ENCODE results near the gene SMURF1.
"Not testable (repeated sequence)": the region's sequence is repeated elsewhere in the genome, so short reads cannot be mapped to it uniquely, and the experiment has no call there.

SMURF1 gene

DNA sequence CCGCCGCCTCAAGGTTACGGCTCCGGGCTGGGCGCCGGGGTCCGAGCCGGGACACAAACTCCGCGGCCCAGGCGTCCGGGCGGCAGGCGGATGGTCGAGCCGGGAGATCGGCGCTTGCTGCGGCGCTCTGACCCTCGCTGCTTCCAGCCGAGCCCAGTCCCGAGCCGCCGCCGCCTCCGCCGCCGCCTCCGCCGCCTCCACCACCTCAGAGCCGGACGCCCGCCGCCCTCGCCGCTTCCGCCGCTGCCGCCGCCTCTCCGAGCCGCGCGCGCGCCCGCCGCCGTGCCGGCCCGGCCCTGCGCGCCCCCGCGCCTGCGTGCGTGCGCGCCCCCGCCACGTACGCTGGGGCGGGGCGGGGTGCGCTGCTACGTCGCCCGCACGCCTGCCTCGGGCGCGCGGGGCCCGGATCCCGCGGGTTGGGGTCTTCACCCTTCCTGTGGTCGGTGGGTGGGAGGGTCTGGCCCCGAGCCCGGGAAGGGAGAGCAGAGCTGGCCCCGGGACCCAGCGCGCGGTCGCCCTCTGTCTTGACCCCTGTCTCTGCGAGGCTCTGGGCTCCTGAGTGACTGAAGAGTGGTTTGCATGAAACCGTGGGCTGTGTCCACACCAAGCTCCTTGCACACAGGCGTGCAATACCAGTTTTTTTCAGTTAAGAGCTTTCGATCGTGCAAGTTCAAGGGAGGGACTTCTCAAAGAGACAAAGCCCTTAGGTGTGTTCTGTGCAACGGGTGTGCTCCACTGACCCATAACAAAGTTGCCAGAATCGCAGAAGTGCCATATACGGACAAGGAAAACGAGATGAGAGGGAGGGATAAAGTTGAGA lies at the start of gene SMURF1:
Gene SMURF1 (minus strand): TSS at position 256 of the 820 bp plus-strand sequence. CDS start 328 bp downstream, outside the sequence.
- DNase-seq (ENCODE audit: low spot score) = peak; percentile 83

- DNase-seq (ENCODE audit: low spot score) = no peak
Measured at GRCh38 chr7:99191869-99192596, 48.1 kb upstream of the SMURF1 start.

DNA sequence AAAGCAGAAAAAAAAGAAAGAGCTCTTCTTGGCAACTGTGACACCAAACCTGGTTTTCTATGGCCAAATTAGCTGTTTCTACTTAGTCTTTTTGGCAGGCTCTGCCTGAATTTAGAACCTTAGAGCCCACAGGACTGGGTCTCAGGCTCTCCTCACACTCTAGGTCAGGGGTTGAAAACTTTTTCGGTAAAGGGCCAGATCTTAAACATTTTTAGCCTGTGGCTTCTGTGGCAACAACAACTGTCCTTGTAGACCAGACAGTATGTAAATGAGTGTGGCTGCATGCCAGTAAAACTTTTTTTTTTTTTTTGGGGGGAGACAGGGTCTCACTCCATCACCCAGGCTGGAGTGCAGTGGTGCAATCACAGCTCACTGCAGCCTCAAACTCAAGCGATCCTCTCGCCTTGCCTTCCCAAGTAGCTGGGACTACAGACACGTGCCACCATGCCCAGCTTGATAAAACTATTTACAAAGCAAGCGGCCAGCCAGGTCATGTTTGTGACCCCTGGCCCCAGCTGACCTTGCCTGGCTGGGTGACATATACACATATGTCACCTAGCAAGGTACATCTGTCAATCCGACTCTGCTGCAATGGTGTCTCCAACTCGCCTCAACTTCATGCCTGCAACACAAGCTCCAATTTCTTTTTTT lies 46.6 kb upstream of the SMURF1 start:
- no peak for DNase-seq (ENCODE audit: low spot score)

DNA sequence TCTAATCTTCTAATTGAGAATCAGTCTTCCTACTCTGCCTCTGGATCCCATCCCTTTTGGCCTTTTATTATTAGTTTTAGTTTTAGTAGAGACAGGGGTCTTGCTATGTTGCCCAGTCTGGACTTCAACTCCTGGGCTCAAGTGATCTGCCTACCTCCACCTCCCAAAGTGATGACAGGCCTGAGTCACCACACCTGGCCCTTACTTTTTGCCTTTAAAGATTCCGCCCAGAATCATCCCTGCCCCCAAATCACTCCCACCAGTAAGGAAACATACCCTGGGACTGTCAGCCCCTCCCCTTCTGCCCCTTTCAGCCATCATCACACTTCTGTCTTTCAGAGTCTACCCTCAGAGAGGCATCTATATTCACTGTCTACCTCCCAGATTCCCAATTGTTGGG lies 45.3 kb upstream of the SMURF1 start:
- no peak for DNase-seq (ENCODE audit: low spot score)

GRCh38 chr7:99188221-99188620 lies 44.3 kb upstream of the SMURF1 start:
- no peak for DNase-seq (ENCODE audit: low spot score)

DNA sequence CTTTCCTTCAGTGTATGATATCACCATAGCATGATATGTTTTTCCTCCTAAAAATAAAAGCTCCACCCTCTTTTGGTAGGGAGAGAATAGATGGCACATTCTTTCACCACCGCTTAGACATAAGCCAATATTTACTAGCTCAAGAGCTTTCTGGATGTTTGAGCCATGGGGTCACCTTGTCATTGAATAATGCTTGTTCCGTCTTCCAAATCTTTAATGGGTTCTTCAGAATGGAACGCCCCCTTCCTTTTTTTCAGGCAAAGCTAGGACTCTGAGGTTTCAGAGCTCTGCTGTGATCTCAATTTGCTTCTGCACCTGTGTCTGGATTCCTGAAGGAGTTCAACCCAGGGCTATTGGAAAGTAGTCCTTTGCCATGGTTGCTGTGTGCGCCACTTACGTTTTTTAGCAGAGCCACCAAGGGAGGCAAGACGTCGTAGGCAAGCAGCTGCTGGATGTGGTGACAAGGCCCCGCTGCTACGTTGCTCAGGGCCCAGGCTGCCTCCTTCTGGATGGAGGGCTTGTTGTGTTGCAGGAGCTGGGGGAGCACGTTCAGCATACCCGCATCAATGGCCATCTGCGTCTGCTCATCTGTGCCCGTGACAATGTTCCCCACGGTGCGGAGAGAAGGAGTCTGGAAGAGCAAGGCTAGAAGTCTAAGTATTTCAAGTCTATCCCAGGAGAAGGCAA lies 40.8 kb upstream of the SMURF1 start:
- no peak for DNase-seq (ENCODE audit: low spot score)

DNA sequence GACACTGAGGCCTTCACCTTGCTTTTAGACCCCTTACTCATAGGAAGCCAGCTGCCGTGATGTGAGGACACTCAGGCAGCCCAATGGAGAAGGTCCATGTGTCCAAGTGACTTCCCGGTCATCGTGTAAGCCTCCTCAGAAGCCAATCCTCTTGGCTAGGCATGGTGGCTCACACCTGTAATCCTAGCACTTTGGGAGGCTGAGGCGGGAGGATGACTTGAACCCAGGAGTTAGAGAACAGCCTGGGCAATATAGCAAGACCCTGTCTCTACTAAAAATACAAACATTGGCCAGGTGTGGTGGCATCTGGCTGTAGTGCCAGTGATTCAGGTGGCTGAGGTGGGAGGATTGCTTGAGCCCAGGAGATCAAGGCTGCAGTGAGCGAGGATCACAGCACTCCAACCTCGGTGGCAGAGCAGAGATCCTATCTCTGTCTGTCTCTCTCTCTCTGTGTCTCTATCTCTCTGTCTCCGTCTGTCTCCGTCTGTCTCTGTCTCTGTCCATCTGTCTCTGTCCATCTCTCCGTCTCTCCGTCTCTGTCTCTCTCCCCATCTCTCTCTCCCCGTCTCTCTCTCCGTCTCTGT lies 36.3 kb upstream of the SMURF1 start:
- DNase-seq (ENCODE audit: low spot score) = no peak

DNA sequence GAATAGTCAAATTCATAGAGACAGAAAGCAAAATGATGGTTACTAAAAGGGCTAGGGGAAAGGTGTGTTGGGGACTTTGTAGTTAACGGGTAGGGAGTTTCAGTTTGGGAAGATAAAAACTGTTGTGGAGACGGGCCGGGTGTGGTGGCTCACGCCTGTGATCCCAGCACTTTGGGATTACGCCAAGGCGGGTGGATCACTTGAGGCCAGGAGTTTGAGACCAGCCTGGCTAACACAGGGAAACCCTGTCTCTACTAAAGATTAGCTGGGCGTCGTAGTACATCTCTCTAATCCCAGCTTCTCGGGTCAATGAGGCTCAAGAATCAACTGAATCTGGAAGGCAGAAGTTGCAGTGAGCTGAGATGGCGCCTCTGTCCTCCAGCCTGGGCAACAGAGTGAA lies 33.3 kb upstream of the SMURF1 start:
- no peak for DNase-seq (ENCODE audit: low spot score)

GRCh38 chr7:99173787-99174186 lies 29.9 kb upstream of the SMURF1 start:
- no peak for DNase-seq (ENCODE audit: low spot score)

DNA sequence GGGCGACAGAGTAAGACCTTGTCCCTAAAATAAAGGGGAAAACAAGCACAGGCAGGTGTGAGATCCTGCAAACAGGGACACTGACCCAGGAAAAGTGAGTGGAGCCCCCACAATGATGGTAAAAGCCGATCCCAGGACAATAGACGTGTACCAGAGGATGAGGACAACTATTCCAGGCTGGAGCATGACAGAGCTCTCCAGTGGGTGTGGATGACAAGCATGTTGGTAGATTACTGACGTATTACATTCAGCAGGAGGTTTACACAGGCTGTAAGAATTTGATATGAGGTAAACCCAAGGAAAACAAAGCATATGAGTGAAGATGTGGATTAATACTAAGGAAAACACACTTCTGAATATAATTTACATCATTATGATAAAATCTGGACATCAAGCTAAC lies 27.8 kb upstream of the SMURF1 start:
- DNase-seq (ENCODE audit: low spot score) = no peak

- no peak for DNase-seq (ENCODE audit: low spot score)
Measured at GRCh38 chr7:99170730-99171074, 26.8 kb upstream of the SMURF1 start.

- DNase-seq (ENCODE audit: low spot score) = no peak
Measured at GRCh38 chr7:99170065-99170729, 26.3 kb upstream of the SMURF1 start.

DNA sequence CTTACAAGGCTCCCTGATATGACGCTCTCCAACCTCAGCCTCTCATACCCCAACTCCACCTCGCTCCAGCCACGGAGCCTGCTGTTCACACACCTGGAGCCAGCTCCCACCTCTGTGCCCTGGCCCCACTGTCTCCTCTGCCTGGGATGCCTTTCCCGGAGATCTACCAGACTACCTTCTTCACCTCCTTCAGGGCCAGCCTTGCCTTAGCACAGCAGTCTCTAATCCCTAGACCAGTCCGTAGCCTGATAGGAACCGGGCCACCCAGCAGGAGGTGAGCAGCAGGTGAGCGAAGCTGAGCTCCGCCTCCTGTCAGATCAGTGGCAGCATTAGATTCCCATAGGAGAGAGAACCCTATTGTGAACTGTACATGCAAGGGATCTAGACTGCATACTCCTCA lies 23.2 kb upstream of the SMURF1 start:
- DNase-seq (ENCODE audit: low spot score) = no peak

- no peak for DNase-seq (ENCODE audit: low spot score)
Measured at GRCh38 chr7:99165816-99166215, 21.9 kb upstream of the SMURF1 start.

DNA sequence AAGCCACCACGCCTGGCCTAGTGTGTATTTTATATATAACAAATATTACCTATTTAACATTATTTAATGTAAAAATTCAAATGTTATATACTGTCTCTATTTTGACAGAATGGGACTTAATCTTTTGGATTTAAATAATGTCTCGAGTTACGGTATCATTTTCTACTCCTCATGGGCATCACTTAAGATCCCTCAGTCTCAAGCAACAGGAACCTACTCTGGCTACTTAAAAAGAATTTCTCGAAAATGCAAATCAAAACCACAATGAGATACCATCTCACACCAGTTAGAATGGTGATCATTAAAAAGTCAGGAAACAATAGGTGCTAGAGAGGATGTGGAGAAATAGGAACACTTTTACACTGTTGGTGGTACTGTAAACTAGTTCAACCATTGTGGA lies 19.8 kb upstream of the SMURF1 start:
- DNase-seq (ENCODE audit: low spot score) = not testable (repeated sequence)

- no peak for DNase-seq (ENCODE audit: low spot score)
Measured at GRCh38 chr7:99156649-99157048, 12.7 kb upstream of the SMURF1 start.

DNA sequence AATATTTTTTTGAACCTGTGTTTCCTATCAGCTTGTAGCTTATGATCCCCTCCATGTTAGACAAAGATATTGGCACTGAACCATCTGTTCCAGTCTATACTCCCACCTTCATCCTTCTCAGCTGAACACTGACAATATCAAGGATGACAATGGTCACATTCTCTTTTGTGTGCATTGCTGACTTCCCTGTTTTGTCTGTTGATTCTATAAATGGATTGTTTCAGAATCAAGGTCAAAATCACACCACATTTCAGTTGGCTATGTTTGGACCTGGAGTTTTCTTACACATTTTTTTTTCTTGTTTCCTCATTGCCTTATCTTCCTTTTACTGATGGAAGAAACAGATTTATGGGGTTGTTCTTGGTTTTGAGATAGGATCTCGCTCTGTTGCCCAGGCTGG lies 11.3 kb upstream of the SMURF1 start:
- no peak for DNase-seq (ENCODE audit: low spot score)

DNA sequence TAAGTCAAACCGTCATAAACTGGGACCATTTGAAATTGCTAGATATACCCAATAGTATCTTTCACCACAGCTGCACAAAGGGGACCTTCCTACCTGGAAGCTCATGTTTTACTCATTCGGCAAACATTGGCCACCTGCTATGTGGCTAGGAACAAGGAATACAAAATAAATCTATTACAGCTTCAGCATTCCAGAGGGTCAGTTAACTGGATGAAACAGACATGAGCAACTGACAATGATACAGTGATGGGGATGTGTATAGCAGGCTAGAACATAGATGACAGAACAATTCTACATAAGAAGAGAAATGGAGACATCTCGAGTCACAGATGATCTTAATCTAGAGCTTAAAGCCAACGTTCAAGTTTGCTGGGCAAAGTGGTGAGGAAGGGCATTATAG lies 3.1 kb upstream of the SMURF1 start:
- DNase-seq (ENCODE audit: low spot score) = no peak

GRCh38 chr7:99143521-99143852 lies 421 bp downstream of the SMURF1 start:
- no peak for DNase-seq (ENCODE audit: low spot score)

DNA sequence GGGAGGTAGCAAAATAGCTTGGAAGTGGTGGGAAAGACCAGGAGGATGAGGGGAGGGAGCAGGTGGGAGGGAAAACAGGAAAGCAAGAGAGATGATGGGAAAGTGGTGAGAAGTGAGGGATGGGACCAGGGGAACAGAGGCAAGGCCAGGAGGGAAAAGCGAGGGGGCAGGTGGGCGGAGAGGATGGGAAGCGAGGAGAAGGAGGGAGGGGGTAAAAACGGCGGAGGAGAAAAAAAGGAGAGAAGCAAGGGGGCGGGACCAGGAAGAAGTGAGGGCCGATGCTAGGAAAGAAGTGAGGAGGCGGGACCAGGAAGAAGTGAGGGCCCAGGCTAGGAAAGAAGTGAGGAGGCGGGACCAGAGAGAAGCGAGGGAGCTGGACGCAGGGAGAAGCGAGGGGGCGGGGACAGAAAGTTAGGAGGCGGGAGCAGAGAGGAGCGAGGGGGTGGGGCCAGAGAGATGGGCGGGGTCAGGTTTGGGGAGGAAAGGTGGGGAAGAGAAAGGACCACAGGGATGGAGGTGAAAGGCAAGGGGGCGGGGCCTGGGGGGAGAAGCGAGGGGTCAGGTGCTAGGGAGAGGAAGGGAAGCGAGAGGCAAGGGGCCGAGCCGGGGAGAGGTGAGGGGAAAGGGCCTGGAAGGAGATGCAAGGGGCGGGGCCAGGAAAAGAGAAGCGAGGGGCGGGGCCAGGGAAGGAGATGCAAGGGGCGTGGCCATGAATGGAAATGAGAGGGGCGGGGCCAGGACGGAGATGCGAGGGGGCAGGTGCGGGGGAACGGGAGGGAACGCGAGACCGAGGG lies 984 bp downstream of the SMURF1 start:
- peak; percentile 93 for DNase-seq (ENCODE audit: low spot score)

All from left forelimb (tissue), 1 donor.